OCI-LY1 (cell line): ENCODE results near the gene MARF1.

Source experiments
- H2AFZ ChIP-seq: fragments of 200-600 bp; sonication (generic), shearing (Covaris generic); 2 replicates; pipeline ENCODE4 v1.6.0; 2014; ENCODE audit warnings: antibody characterized with exemption, mild to moderate bottlenecking, low read length
- H3F3A ChIP-seq: fragments of 200-600 bp; sonication (generic), shearing (Covaris generic); 2 replicates; pipeline ENCODE4 v1.6.0; 2014; ENCODE audit warnings: mild to moderate bottlenecking, antibody characterized with exemption, low read length, moderate library complexity; ENCODE audit not compliant: insufficient read depth
- H3K27ac ChIP-seq: fragments of 200-600 bp; sonication (generic); 2 replicates; pipeline ENCODE4 v1.5.1; 2014; ENCODE audit warnings: low read length, mixed run types, mild to moderate bottlenecking, low read depth; ENCODE audit not compliant: poor library complexity, severe bottlenecking
- H3K27me3 ChIP-seq: fragments of 200-600 bp; sonication (generic); 2 replicates; pipeline ENCODE4 v1.6.0; 2014; ENCODE audit warnings: antibody characterized with exemption, mild to moderate bottlenecking, low read length, moderate library complexity; ENCODE audit not compliant: insufficient read depth
- H3K36me3 ChIP-seq: fragments of 200-600 bp; sonication (generic); 2 replicates; pipeline ENCODE4 v1.6.1; 2014; ENCODE audit warnings: mild to moderate bottlenecking, antibody characterized with exemption, low read length, moderate library complexity, mixed read lengths; ENCODE audit not compliant: insufficient read depth
- H3K4me1 ChIP-seq: fragments of 200-600 bp; sonication (generic); 2 replicates; pipeline ENCODE4 v1.5.1; 2014; ENCODE audit warnings: mild to moderate bottlenecking, low read length, moderate library complexity; ENCODE audit not compliant: insufficient read depth, severe bottlenecking
- H3K4me2 ChIP-seq: fragments of 200-600 bp; sonication (generic), shearing (Covaris generic); 2 replicates; pipeline ENCODE4 v1.6.1; 2014; ENCODE audit warnings: low read length
- H3K4me3 ChIP-seq: fragments of 200-600 bp; sonication (generic); 2 replicates; pipeline ENCODE4 v1.5.1; 2014; ENCODE audit warnings: low read length, low read depth, mild to moderate bottlenecking, mixed read lengths; ENCODE audit not compliant: poor library complexity, severe bottlenecking
- H3K79me2 ChIP-seq: fragments of 200-600 bp; shearing (Covaris generic); 2 replicates; pipeline ENCODE4 v1.6.1; 2016; ENCODE audit warnings: mixed run types, low read length, mixed read lengths; ENCODE audit not compliant: insufficient read depth
- H3K9ac ChIP-seq: fragments of 200-600 bp; sonication (generic), shearing (Covaris generic); 2 replicates; pipeline ENCODE4 v1.6.1; 2014; ENCODE audit warnings: mild to moderate bottlenecking, low read length, mixed read lengths
- H3K9me2 ChIP-seq: fragments of 200-600 bp; sonication (generic), shearing (Covaris generic); 2 replicates; pipeline ENCODE4 v1.6.1; 2014; ENCODE audit warnings: low read depth, mild to moderate bottlenecking, low read length, mixed read lengths
- H3K9me3 ChIP-seq: fragments of 200-600 bp; shearing (Covaris generic); 2 replicates; pipeline ENCODE4 v1.6.1; 2014; ENCODE audit warnings: low read length, mixed read lengths
- H4K20me1 ChIP-seq: fragments of 200-600 bp; sonication (generic), shearing (Covaris generic); 2 replicates; pipeline ENCODE4 v1.6.0; 2016; ENCODE audit warnings: mild to moderate bottlenecking, low read length; ENCODE audit not compliant: insufficient read depth
- EZH2 ChIP-seq: fragments of 200-600 bp; sonication (generic), shearing (Covaris generic); IDR thresholded peaks from 2 replicates; pipeline ENCODE4 v1.8.0; 2017; ENCODE audit warnings: borderline replicate concordance, mixed run types, mild to moderate bottlenecking, antibody characterized with exemption, low read length, moderate library complexity, mixed read lengths
- TF ChIP-seq, protein P1 (sequence below): fragments of 200-600 bp; sonication (generic), shearing (Covaris generic); IDR thresholded peaks from 2 replicates; pipeline ENCODE4 v1.5.1; 2017; ENCODE audit warnings: mild to moderate bottlenecking, antibody characterized with exemption, low read length, moderate library complexity, mixed read lengths

The MARF1 gene

DNA sequence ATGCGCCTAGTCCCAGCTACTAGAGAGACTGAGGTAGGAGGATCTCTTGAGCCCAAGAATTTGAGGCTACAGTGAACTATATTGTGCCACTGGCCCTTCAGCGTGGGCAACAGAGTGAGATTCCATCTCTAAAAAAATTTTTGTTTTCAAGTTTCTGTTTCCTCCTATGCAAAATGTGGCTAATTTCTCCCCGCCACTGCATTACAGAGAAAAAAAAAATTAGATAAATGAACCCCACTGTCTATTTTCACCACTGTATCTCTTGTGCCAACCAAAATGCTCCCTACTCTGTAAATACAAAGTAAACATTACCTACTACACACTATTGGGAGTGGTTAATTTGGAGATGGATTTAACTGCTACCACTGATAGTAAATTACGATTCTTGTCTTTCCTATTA lies 2.0 kb downstream of the MARF1 start:
- Histone ChIP-seq H3F3A (0 out of 2 replicates have a peak, but pooled peaks cover 11% of the 10 kb centered on the region), H3K9me2 (no peaks in the 10 kb centered on the region), H3K9ac (peak overlapping the region; percentile 75)

DNA sequence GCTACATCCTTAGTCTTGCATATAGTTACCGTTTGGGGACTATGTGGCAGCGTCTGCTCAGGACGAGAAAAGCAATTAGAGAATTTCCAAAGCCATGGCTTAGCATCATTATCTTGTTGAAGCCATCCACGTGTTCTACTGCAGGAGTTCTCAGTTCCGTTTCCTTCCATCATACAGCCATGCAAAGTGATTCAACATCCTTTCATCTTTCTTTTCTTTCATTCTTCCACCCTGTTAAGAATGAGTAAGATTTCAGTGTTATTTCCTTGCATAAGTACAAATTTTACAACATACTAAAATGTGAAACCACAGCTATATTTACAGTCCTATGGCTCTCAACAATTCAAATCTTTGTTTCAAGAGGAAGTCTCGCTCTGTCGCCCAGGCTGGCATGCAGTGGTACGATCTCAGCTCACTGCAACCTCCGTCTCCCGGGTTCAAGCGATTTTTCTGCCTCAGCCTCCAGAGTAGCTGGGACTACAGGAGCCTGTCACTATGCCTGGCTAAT lies 3.8 kb downstream of the MARF1 start:
- Histone ChIP-seq H4K20me1 (no peaks in the 10 kb centered on the region), H3K4me2 (peak overlapping the region; percentile 92), H3K27ac (peak overlapping the region; percentile 89), H3F3A (0 out of 2 replicates have a peak, but pooled peaks cover 11% of the 10 kb centered on the region), H2AFZ (no peak overlapping the region), H3K9me2 (no peaks in the 10 kb centered on the region), H3K9ac (peak overlapping the region; percentile 75), H3K9me3 (no peaks in the 10 kb centered on the region), H3K79me2 (peaks cover 19% of the 10 kb centered on the region), H3K4me1 (peaks cover 84% of the 10 kb centered on the region), H3K36me3 (peaks cover 50% of the 10 kb centered on the region), H3K27me3 (no peaks in the 10 kb centered on the region), H3K4me3 (peak overlapping the region; percentile 41)
- no peak for TF ChIP-seq EZH2
- TF ChIP-seq, protein P1, sequence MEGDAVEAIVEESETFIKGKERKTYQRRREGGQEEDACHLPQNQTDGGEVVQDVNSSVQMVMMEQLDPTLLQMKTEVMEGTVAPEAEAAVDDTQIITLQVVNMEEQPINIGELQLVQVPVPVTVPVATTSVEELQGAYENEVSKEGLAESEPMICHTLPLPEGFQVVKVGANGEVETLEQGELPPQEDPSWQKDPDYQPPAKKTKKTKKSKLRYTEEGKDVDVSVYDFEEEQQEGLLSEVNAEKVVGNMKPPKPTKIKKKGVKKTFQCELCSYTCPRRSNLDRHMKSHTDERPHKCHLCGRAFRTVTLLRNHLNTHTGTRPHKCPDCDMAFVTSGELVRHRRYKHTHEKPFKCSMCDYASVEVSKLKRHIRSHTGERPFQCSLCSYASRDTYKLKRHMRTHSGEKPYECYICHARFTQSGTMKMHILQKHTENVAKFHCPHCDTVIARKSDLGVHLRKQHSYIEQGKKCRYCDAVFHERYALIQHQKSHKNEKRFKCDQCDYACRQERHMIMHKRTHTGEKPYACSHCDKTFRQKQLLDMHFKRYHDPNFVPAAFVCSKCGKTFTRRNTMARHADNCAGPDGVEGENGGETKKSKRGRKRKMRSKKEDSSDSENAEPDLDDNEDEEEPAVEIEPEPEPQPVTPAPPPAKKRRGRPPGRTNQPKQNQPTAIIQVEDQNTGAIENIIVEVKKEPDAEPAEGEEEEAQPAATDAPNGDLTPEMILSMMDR: no peak

More for the DNA sequence above, 2.0 kb downstream of the MARF1 start:
- Histone ChIP-seq H4K20me1 (no peaks in the 10 kb centered on the region), H3K36me3 (peaks cover 31% of the 10 kb centered on the region), H3K4me1 (peaks cover 71% of the 10 kb centered on the region), H3K4me2 (peak overlapping the region; percentile 92), H3K9me3 (no peaks in the 10 kb centered on the region), H3K4me3 (peak overlapping the region; percentile 66), H2AFZ (no peak overlapping the region), H3K79me2 (peaks cover 19% of the 10 kb centered on the region), H3K27me3 (no peaks in the 10 kb centered on the region), H3K27ac (peak overlapping the region; percentile 89)
- TF ChIP-seq, protein P1: no peak
- no peak for TF ChIP-seq EZH2

DNA sequence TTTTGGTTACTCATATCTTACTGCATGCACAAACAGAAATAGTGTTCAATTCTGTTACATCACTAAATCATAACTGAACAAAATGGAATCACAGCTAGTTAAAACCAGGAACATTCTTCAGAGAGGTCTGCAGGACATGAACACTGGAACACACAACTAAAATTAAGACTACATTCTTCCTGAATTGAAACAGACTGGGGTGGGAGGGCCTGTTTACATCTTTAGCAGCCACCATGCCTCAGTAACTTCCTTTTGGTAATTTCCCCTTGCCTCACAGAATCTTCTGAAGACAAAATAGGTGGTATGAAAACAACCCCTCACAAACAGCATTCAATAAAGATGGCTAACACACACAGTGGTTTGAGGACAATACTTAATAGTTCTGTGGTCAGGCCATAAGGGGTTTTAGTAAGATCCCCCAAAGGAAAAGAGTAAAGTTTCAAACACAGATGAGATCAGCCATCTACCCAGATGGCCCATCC lies 6.5 kb downstream of the MARF1 start:
- Histone ChIP-seq H2AFZ (no peak overlapping the region), H3K9me3 (no peaks in the 10 kb centered on the region), H3K36me3 (peaks cover 76% of the 10 kb centered on the region), H3K27me3 (no peaks in the 10 kb centered on the region), H3K4me1 (peaks cover 79% of the 10 kb centered on the region), H3K79me2 (peaks cover 15% of the 10 kb centered on the region), H3K4me2 (peak overlapping the region; percentile 68), H3K4me3 (peak overlapping the region; percentile 41), H3F3A (0 out of 2 replicates have a peak, but pooled peaks cover 11% of the 10 kb centered on the region), H4K20me1 (no peaks in the 10 kb centered on the region), H3K9ac (peak overlapping the region; percentile 52), H3K9me2 (no peaks in the 10 kb centered on the region), H3K27ac (peak overlapping the region; percentile 93)
- no peak for TF ChIP-seq EZH2
- TF ChIP-seq, protein P1: no peak
